GM12874 (cell line): Measurements from ENCODE around the gene CRYBG2.

ENCODE experiments used
- CTCF ChIP-seq: IDR thresholded peaks from 2 replicates; pipeline ENCODE4 v1.5.1; 2011; ENCODE audit warnings: low read depth, mild to moderate bottlenecking, control low read depth, low read length, moderate library complexity; ENCODE audit not compliant: insufficient read depth

CRYBG2 gene

GRCh38 chr1:26389604-26390247 is 35.8 kb upstream of the CRYBG2 start:
- TF ChIP-seq CTCF: no peak

GRCh38 chr1:26388791-26389445 is 35.0 kb upstream of the CRYBG2 start:
- no peak for TF ChIP-seq CTCF

GRCh38 chr1:26387447-26387846 is 33.5 kb upstream of the CRYBG2 start:
- TF ChIP-seq CTCF: no peak

GRCh38 chr1:26384076-26384475 is 30.1 kb upstream of the CRYBG2 start:
- no peak for TF ChIP-seq CTCF

GRCh38 chr1:26378879-26379251 is 24.9 kb upstream of the CRYBG2 start:
- no peak for TF ChIP-seq CTCF

GRCh38 chr1:26378088-26378878 is 24.4 kb upstream of the CRYBG2 start:
- no peak for TF ChIP-seq CTCF

GRCh38 chr1:26376050-26376449 is 22.1 kb upstream of the CRYBG2 start:
- TF ChIP-seq CTCF: no peak
